Stimulated activated CD8-positive, alpha-beta memory T cell treated with anti-CD3 and anti-CD28 coated beads, Interleukin-4, amount 100 ng/mL, for 4 hours (primary cell): ENCODE data around the gene SERPINB2.
"Not testable (repeated sequence)": the region's sequence is repeated elsewhere in the genome, so short reads cannot be mapped to it uniquely, and the experiment has no call there.

Source experiments
- DNase-seq, 2 donors: peaks; one replicate each; pipeline ENCODE4 v3.0.0-alpha.2; 2020; ENCODE audit warnings: low read depth in 2 of 2, low spot score in 1 of 2

The SERPINB2 gene

GRCh38 chr18:63930773-63931354 lies 43.4 kb downstream of the SERPINB2 start:
- DNase-seq = no peak

DNA sequence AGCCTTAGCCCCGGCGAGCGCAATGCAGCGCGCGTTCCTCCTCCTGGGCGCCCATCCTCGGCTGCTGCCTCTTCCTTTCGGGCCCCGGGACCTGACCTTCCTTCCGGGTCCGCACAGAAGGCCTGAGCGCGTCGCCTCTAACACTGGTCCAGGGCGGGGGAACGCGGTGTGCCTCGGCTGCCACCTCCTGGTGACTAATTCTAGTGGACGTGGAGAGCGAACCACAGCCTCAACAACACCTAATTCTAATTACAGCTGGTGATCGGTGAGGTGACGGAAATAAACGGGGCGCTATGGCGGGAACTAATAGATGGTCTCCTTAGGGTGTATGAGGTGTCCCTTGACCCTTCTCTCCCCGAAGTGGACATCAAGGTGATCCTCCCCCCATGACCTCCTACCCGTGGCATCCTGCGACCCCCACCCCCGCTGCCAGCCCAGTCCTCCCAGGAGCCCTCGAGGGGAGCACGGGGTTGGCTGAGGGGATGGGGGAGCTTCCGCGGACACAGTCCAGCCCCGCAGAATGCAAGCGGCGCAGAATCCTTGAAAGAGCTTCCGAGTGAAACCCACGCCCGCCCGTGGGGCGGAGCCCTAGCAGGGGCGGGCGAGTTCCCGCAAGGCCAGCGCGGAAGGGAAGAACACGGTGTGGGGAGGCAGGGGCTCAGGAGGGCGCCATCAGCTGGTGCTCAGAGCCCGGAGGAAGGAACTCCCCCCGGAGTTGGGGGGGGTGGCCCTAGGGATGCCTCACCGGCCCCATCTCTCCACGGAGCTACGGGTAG lies 48.8 kb downstream of the SERPINB2 start:
- no peak for DNase-seq

DNA sequence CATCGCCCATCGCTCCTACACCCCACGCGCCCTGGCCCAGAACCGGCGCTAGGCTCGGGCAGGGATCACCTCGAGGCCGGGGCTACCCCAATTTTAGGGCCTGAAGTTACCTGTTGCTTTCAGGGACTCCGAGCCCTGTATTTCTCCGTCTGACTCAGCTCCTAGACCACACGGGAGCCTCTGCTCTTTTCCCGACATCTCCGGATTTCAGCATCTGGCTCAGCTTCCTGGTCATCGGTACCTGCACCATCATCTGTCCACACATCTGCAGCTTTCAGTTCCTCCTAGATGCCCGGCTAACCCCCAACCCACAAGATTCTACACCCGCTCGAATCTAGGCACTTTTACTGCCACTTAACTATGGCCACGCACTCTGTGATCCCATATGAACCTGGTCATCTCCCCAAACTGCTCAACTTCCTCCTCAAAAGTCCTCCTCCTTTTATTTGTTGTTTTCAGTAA lies 49.5 kb downstream of the SERPINB2 start:
- no peak for DNase-seq

- DNase-seq = no peak
Observed at GRCh38 chr18:63940008-63940407, 52.5 kb downstream of the SERPINB2 start.

DNA sequence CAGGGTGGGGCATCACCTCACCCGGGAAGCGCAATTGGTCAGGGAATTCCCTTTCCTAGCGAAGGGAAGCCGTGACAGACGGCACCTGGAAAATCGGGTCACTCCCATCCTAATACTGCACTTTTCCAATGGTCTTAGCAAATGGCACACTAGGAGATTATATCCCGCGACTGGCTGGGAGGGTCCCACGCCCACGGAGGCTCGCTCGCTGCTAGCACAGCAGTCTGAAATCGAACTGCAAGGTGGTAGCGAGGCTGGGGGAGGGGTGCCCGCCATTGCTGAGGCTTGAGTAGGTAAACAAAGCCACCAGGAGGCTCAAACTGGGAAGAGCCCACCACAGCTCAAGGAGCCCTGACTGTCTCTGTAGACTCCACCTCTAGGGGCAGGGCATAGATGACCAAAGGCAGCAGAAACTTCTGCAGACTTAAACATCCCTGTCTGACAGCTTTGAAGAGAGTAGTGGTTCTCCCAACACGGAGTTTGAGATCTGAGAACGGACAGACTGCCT lies 53.1 kb downstream of the SERPINB2 start:
- DNase-seq = not testable (repeated sequence)

- no peak for DNase-seq
Observed at GRCh38 chr18:63947051-63947790, 59.7 kb downstream of the SERPINB2 start.

DNA sequence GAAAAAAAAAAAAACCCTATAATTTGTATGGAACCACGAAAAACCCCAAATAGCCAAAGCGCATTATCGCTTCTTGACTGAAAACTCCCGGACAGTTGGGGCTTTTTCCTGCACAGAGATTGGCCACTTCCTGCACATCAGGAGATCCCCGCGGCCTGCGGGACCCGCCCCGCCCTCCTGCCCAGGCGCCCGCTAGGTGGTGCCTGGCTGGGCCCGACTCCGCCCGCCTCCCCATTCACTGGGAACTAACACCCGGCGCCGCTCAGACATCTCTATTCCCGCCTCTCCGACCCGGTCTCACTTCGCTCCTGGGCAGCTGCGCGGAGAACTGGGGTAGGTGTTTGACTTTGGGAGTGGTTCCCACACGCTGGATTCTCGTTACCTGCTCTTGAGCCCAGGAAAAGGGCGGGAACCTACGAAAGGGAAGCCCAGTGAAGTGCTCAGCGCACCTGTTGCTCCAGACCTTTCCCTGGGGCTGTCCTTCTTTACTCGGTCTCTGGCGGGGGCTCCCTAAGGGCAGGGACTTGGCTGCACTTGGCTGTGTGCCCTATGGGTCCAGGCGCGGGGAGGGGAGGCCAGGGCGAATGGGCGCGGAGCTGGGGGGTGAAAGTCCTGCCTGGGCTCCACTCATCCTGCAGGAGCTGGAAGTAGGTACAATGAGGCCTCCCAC lies 61.7 kb downstream of the SERPINB2 start, which contains the start of gene HMSD:
HMSD (plus strand) TSS at position 234 of the 670 bp plus-strand sequence. CDS start 4,155 bp downstream, outside the sequence.
- DNase-seq = peak in 1 of 2 donors; percentile 11

DNA sequence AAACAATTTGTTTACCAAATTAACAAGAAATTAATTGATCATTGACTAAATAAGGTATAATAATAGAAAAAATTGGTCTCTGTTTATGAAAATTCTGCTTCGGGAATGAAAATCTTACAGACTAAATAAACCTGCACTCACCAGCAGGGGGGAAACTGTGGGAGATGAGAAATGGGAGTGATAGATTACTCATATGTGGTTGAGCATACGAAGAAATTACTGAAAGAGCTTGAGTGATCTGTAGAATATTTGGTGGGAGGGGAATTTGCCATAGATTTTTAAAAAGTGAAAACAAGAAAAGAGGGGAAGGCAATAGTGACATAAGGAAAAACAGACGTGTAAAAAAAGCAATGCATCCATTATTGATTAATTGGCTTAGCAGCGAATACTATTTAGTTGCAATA lies 63.8 kb downstream of the SERPINB2 start:
- DNase-seq = no peak
